Activated T-helper 2 cell treated with anti-CD3 and anti-CD28 coated beads, Interferon-gamma antibody, Interleukin-2, Interleukin-4, amounts not matched to agents 10 μg/mL and 5 μg/mL and 100 μg/mL, durations not matched to agents 14 hours and 24 hours and 36 hours (primary cell): ENCODE results near the gene PANX1. TPM values are rescaled to one million over a fixed set of nuclear protein-coding genes. Genes with fewer than 3 reads are reported as not detected.

Experiments used
- DNase-seq: peaks from one replicate; pipeline ENCODE4 v3.0.0; 2021; ENCODE audit warnings: low spot score
- H3K27ac Mint-ChIP-seq: one replicate; pipeline ENCODE4 v1.8.0; 2021; ENCODE audit warnings: mixed read lengths
- H3K27me3 Mint-ChIP-seq: one replicate; pipeline ENCODE4 v1.8.0; 2021; ENCODE audit warnings: low read depth, mixed read lengths
- H3K36me3 Mint-ChIP-seq: one replicate; pipeline ENCODE4 v1.8.0; 2021; ENCODE audit warnings: low read depth, mixed read lengths
- H3K4me1 Mint-ChIP-seq: one replicate; pipeline ENCODE4 v1.8.0; 2021; ENCODE audit warnings: low read depth, mixed read lengths
- H3K4me3 Mint-ChIP-seq: one replicate; pipeline ENCODE4 v1.8.0; 2021; ENCODE audit warnings: low read depth, mild to moderate bottlenecking, moderate library complexity, mixed read lengths
- H3K9me3 Mint-ChIP-seq: one replicate; pipeline ENCODE4 v1.8.0; 2021; ENCODE audit warnings: mixed read lengths
- intact Hi-C: fragments of 100-400 bp; cut with micrococcal nuclease; formaldehyde crosslinking; loops from one replicate; pipeline ENCODE4 v1.15.1; 2023
- total RNA-seq: library from RNA; stranded (reverse); gene quantifications from 2 replicates; pipeline ENCODE4 v1.2.3, GENCODE V29; 2022

The PANX1 gene, protein sequence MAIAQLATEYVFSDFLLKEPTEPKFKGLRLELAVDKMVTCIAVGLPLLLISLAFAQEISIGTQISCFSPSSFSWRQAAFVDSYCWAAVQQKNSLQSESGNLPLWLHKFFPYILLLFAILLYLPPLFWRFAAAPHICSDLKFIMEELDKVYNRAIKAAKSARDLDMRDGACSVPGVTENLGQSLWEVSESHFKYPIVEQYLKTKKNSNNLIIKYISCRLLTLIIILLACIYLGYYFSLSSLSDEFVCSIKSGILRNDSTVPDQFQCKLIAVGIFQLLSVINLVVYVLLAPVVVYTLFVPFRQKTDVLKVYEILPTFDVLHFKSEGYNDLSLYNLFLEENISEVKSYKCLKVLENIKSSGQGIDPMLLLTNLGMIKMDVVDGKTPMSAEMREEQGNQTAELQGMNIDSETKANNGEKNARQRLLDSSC
- total RNA-seq = 18.1 and 20.0 TPM in 2 replicates

DNA sequence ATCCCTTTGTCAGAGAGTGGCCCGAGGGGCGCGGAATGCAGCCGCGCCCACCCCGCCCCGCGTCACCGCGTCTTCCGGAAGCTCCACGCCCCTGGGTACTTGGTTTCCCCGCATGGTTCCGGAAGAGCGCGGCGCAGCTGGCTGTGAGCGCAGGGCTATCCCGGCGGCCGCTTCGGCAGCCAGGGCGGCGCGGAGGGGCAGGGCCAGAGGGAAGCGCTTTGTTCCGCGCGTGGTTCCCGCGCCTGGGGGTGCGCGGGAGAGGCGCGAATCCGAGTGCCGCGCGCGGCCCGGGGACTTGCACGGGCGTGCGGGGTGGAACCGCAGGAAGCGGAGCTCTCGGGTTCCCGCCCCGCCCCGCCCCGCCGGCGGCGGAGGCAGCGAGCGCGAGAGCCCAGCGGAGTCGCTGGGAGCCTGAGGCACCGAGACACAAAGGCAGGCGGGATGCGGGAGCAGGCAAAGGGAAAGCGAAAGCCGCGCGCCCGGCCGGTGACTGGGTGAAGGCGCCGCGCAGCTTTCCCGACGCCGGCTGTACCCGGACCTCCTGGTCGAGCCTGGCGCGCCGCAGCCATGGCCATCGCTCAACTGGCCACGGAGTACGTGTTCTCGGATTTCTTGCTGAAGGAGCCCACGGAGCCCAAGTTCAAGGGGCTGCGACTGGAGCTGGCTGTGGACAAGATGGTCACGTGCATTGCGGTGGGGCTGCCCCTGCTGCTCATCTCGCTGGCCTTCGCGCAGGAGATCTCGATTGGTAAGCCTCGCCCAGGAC, at the start of gene PANX1:
TSS of gene PANX1 (plus strand) at position 96 of the 766 bp plus-strand sequence. CDS start at position 568, 472 bp downstream.
- Mint-ChIP-seq H3K4me3 (peak within 1 kb of the TSS; percentile 87), H3K27me3 (no peaks in the 10 kb centered on the region), H3K9me3 (no peaks in the 10 kb centered on the region), H3K36me3 (no peaks in the 10 kb centered on the region), H3K4me1 (peaks cover 24% of the 10 kb centered on the region), H3K27ac (peak within 1 kb of the TSS; percentile 84)
- intact Hi-C loops = loop anchor here (1.0 to 5.0 kb wide), 8 partner anchors 18 to 1658 kb away; partner anchors contain the start of genes ANKRD49, C11orf54, FAM76B and FUT4
- DNase-seq = peak; percentile 71

DNA sequence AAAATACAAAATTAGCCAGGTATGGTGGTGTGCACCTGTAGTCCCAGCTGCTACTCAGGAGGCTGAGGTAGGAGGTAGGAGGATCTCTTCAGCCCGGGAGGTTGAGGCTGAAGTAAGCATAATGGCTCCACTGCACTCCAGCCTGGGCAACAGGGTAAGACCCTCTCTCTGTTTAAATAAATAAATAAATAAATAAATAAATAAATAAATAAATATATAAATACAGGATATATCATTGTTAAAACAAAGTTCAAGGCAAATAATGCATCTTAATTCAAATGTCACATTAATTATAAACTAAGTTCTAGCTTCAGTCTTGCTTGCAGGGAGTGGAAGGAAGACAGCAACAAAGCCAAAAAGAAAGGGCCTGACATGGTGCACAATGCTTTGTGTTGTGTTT, 44.5 kb upstream of the PANX1 start:
- Mint-ChIP-seq H3K27me3 (peaks cover 7% of the 10 kb centered on the region), H3K36me3 (no peaks in the 10 kb centered on the region), H3K9me3 (no peaks in the 10 kb centered on the region), H3K4me1 (no peaks in the 10 kb centered on the region), H3K27ac (no peak overlapping the region), H3K4me3 (no peak overlapping the region)
- no peak for DNase-seq
- intact Hi-C loops = no loop called here

DNA sequence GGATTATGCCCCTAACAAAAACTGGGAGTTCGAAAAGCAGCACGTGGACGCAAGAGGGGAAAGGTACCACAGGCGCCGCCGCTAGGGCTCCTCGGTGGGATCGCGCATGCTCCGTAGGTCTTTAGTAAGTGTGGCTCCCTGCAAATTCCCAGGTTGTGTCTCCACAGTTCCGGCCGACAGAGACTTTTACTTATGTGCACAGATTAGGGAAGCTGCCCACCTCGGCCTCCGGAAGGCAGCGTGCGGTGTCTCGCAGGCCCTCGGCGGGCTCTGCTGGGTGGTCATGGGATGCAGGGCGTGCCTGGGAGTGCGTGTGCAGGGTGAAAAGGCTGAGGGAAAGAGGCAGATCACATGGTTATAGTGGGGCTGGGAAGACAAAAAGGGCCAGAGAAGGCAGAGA, 39.7 kb upstream of the PANX1 start:
- Mint-ChIP-seq H3K9me3 (no peaks in the 10 kb centered on the region), H3K27me3 (peaks cover 2% of the 10 kb centered on the region), H3K27ac (no peak overlapping the region), H3K36me3 (no peaks in the 10 kb centered on the region), H3K4me1 (no peaks in the 10 kb centered on the region), H3K4me3 (no peak overlapping the region)
- intact Hi-C loops = no loop called here
- DNase-seq = no peak

DNA sequence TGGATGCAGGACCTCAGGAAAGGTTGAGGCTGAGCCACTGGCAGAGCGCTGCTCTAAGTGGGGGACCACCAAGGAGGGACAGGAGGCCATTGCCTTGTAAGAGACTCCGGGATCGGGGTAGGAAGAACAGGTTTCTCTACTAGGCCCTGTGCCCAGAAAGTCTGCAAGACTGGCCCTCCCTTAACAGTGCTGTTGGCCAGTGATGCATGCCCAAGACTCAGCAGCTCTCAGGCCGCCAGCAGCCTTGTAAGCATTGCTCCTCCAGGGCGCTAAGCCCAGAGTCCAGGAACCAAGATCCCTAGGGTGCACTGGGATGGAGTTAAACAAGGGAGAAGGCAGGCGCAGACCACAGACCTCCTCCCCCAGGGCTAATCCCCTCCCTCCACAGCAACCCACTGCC, 39.3 kb upstream of the PANX1 start:
- intact Hi-C loops = no loop called here
- DNase-seq = no peak
- peaks cover 2% of the 10 kb centered on the region for H3K27me3 Mint-ChIP-seq
- H3K9me3 Mint-ChIP-seq = no peaks in the 10 kb centered on the region
- no peaks in the 10 kb centered on the region for H3K36me3 Mint-ChIP-seq
- H3K4me3 Mint-ChIP-seq = no peak overlapping the region
- no peak overlapping the region for H3K27ac Mint-ChIP-seq
- no peaks in the 10 kb centered on the region for H3K4me1 Mint-ChIP-seq

DNA sequence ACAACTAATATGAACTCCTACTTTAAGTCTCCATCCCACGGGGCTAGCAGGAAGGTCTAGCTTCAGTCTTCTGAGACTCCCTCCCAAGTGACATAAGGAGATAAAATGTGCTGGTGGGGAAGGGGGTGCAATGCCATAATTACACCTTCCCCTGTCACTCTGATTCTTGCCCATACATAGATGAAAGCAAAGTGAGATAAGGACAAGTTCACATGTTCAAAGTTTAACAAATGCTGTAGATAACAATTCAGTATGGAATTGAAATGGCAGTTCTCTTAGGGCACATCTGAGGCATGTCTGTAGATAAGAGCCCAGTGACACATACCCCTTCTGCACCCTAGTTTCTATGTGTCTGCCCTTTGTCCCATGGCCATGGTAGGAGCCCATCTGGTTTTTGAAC, 38.2 kb upstream of the PANX1 start:
- intact Hi-C loops = no loop called here
- no peaks in the 10 kb centered on the region for H3K36me3 Mint-ChIP-seq
- no peak overlapping the region for H3K27ac Mint-ChIP-seq
- H3K4me1 Mint-ChIP-seq = no peaks in the 10 kb centered on the region
- peaks cover under 1% of the 10 kb centered on the region for H3K27me3 Mint-ChIP-seq
- H3K4me3 Mint-ChIP-seq = no peak overlapping the region
- no peak for DNase-seq
- no peaks in the 10 kb centered on the region for H3K9me3 Mint-ChIP-seq

DNA sequence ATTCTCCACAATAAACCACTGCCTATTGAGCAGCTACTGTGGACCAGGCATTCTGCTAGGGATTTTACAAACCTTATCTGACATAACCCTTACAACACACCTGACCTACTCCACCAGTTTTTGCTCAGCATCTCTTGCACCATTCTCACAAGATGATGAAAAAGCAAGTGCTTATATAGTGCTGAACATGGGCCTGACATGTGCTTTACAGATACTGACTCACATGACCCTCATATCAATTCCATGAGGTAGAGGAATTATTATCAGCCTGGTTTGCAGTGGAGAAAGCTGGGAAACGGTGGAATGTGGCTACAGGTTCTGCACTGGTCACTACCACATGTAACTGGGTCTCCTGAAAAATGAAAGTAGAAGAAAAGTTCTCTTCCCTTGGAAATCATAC, 37.5 kb upstream of the PANX1 start:
- intact Hi-C loops = no loop called here
- no peak overlapping the region for H3K27ac Mint-ChIP-seq

DNA sequence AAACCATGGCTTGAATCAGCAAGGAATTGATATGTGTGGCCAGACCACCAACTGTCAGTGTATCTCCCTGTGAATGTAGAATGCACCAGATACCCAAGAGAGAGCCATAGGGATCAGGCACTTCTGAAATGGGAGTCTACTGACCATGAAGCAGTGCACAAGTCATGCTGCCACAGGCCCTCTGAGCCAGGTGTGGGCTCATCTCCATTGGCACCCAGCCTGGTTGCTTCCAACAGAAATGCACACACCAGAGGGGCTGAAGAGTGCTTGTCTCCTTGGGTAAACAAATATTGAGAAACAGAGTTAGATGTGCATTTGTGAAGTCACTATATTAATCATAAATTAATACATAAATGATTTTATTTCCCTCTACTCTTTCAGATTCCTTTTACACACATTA, 28.4 kb upstream of the PANX1 start:
- H3K27ac Mint-ChIP-seq = no peak overlapping the region
- peaks cover 3% of the 10 kb centered on the region for H3K27me3 Mint-ChIP-seq
- H3K9me3 Mint-ChIP-seq = no peaks in the 10 kb centered on the region
- H3K4me1 Mint-ChIP-seq = no peaks in the 10 kb centered on the region
- H3K36me3 Mint-ChIP-seq = no peaks in the 10 kb centered on the region
- no peak for DNase-seq
- intact Hi-C loops = no loop called here
- no peak overlapping the region for H3K4me3 Mint-ChIP-seq

More for the DNA sequence above, 37.5 kb upstream of the PANX1 start:
- Mint-ChIP-seq H3K36me3 (no peaks in the 10 kb centered on the region), H3K4me3 (no peak overlapping the region), H3K4me1 (no peaks in the 10 kb centered on the region), H3K27me3 (no peaks in the 10 kb centered on the region), H3K9me3 (no peaks in the 10 kb centered on the region)
- no peak for DNase-seq

DNA sequence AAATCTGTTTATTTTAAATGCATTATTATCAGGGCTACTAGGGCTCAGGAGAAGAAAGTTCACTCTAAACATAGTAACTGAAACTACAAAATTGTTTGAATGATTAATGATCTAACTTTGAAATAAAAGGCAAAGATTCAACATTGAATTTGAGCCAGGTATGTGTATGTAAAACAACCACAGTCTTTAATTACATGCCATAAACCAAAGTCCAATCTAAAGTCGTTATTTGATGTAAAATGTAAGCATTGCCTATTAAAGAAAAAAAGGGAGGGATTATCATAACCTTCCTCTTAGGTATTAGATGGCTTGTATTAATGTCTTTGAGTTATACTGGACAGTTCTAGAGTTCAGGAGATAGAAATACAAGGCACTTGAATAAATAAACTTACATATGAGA, 25.2 kb upstream of the PANX1 start:
- no peaks in the 10 kb centered on the region for H3K9me3 Mint-ChIP-seq
- intact Hi-C loops = no loop called here
- H3K4me3 Mint-ChIP-seq = no peak overlapping the region
- DNase-seq = no peak
- H3K4me1 Mint-ChIP-seq = no peaks in the 10 kb centered on the region
- H3K27me3 Mint-ChIP-seq = peaks cover 4% of the 10 kb centered on the region
- H3K36me3 Mint-ChIP-seq = no peaks in the 10 kb centered on the region
- H3K27ac Mint-ChIP-seq = no peak overlapping the region

DNA sequence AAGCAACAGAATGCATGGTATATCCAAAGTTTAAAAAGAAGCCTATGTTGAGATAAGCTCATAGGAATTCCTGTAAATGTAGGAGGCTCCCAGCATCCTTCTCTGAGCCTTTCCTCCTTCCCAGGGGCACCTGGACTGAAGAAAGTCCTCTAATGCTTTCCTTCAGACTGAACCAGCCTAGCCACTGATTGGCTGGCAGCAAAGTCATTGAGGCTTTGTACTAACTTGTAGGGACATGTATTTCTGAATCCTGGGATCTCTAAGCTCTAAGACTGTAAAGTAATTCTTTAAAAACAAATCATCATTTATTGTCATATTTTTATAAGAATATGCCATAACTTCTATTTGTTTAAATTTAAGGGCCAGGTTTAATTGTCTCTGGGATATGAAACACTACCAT, 23.9 kb upstream of the PANX1 start:
- Mint-ChIP-seq H3K36me3 (no peaks in the 10 kb centered on the region), H3K4me3 (no peak overlapping the region), H3K27me3 (peaks cover 4% of the 10 kb centered on the region), H3K9me3 (no peaks in the 10 kb centered on the region), H3K4me1 (no peaks in the 10 kb centered on the region), H3K27ac (no peak overlapping the region)
- DNase-seq = no peak
- intact Hi-C loops = no loop called here

DNA sequence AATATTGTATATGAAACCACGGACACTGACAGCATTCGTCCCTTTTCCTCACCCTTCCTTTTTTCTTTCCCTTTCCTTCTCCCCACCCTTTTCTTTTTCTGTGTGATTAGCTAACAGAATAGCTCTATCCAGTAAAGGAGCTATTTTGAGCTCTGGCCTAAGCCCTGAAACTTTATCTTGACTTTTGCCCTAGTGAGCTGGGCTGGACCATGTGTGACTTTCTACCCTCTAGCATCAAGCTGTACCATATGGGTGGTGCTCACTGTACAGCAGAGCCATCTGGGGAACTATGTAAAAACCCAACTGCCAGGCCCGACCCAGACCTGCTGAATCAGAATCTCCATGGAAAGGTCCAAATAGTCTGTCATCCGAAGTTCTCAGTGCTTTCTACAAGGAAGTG, 21.9 kb upstream of the PANX1 start:
- no peaks in the 10 kb centered on the region for H3K4me1 Mint-ChIP-seq
- intact Hi-C loops = no loop called here

DNA sequence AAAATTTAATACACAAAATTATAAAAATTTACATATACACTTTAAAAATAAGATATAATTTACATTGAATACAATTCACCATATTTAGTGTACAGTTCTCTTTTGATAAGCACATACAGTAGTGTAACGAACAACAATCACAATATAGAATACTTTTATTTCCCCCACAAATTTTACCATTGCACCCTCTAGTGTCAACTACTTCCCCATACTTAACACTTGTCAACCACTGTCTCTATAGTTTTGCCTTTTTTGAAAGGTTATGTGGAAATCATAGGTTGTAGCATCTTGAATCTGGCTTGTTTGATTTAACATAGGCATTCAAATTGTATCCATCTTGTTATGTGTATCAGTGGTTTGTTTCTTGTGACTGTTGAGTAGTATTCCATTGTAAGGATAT, 21.3 kb upstream of the PANX1 start:
- H3K9me3 Mint-ChIP-seq = no peaks in the 10 kb centered on the region
- H3K36me3 Mint-ChIP-seq = no peaks in the 10 kb centered on the region
- no peak for DNase-seq
- H3K27me3 Mint-ChIP-seq = peaks cover 5% of the 10 kb centered on the region
- intact Hi-C loops = no loop called here
- H3K4me3 Mint-ChIP-seq = no peak overlapping the region
- H3K27ac Mint-ChIP-seq = no peak overlapping the region
- no peaks in the 10 kb centered on the region for H3K4me1 Mint-ChIP-seq

More for the DNA sequence above, 21.9 kb upstream of the PANX1 start:
- no peak overlapping the region for H3K27ac Mint-ChIP-seq
- H3K27me3 Mint-ChIP-seq = peaks cover 5% of the 10 kb centered on the region
- no peak for DNase-seq
- no peaks in the 10 kb centered on the region for H3K36me3 Mint-ChIP-seq
- no peak overlapping the region for H3K4me3 Mint-ChIP-seq
- H3K9me3 Mint-ChIP-seq = no peaks in the 10 kb centered on the region

DNA sequence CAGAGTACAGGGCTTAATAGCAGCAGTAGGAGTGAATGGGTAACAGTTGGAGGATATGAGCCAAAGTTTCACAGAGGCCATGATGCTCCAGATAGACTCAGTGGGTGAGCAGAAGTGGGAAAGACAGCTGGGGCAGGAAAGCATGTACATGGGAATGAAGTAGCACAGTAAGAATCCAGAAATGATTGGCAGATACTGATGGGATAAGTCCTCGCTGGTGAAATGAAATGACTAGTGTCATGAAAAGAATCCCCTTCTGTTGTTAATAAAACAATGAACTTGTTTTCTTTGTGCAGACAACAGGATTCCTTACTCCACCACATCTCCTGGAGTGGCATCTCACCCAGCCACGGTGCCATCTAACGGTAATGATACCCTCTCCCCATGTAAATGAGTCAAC, 17.4 kb upstream of the PANX1 start:
- Mint-ChIP-seq H3K9me3 (no peaks in the 10 kb centered on the region), H3K4me3 (no peak overlapping the region), H3K27ac (no peak overlapping the region), H3K27me3 (peaks cover 8% of the 10 kb centered on the region), H3K4me1 (no peaks in the 10 kb centered on the region), H3K36me3 (no peaks in the 10 kb centered on the region)
- intact Hi-C loops = no loop called here
- DNase-seq = no peak

DNA sequence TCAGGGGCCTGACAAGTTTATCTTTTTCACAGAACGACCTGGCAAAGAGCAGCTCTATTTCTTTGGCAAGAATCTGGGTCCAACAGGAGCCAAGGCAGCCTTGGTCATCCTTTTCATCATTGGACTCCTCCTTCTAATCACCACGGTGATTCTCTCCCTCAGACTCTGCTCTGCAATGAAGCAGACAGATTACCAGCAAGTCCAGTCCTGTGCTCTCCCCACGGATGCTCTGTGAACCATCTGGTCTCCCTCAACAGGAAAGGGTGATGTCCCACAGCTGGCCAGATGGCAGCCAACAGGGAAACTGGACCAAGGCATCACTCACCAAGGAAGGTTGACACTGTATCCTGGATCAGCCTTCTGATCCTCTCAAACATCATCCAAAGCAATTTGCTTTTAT, 17.0 kb upstream of the PANX1 start:
- intact Hi-C loops = no loop called here
- Mint-ChIP-seq H3K36me3 (no peaks in the 10 kb centered on the region), H3K9me3 (no peaks in the 10 kb centered on the region), H3K27ac (no peak overlapping the region), H3K27me3 (peaks cover 8% of the 10 kb centered on the region), H3K4me1 (no peaks in the 10 kb centered on the region), H3K4me3 (no peak overlapping the region)
- DNase-seq = no peak
